GM18867 (cell line): ENCODE measurements around the gene TNF.

Experiments
- ATAC-seq: cut with Tn5 transposase; IDR thresholded peaks from one replicate; pipeline ENCODE4 v1.9.1; 2021; ENCODE audit warnings: mild to moderate bottlenecking, moderate library complexity; ENCODE audit not compliant: unreplicated experiment

TNF gene

GRCh38 chr6:31575335-31575901, at the start of gene TNF:
Gene TNF (plus strand): TSS chr6:31575565. CDS start chr6:31575742, 177 bp downstream.
- ATAC-seq = no peak

GRCh38 chr6:31525932-31526591, 49.3 kb upstream of the TNF start:
- no peak for ATAC-seq

- ATAC-seq = no peak
Measured at GRCh38 chr6:31528307-31528777, 47.0 kb upstream of the TNF start.

- ATAC-seq = no peak
Measured at GRCh38 chr6:31528821-31529328, 46.5 kb upstream of the TNF start, which contains the start of gene MCCD1. Gene MCCD1 (plus strand): TSS chr6:31528962. CDS start chr6:31529015, 53 bp downstream.

- no peak for ATAC-seq
Measured at GRCh38 chr6:31529329-31530150, 45.8 kb upstream of the TNF start.

- ATAC-seq = no peak
Measured at GRCh38 chr6:31530659-31531058, 44.7 kb upstream of the TNF start.

GRCh38 chr6:31531162-31531561, 44.2 kb upstream of the TNF start:
- ATAC-seq = no peak

GRCh38 chr6:31531771-31532643, 43.4 kb upstream of the TNF start:
- ATAC-seq = no peak

- ATAC-seq = no peak
Measured at GRCh38 chr6:31532644-31533454, 42.5 kb upstream of the TNF start.

- no peak for ATAC-seq
Measured at GRCh38 chr6:31533455-31533841, 41.9 kb upstream of the TNF start.

GRCh38 chr6:31534011-31534410, 41.4 kb upstream of the TNF start:
- ATAC-seq = no peak

- ATAC-seq = no peak
Measured at GRCh38 chr6:31534521-31535040, 40.8 kb upstream of the TNF start.

- no peak for ATAC-seq
Measured at GRCh38 chr6:31535538-31536324, 39.6 kb upstream of the TNF start.

- ATAC-seq = no peak
Measured at GRCh38 chr6:31538805-31539400, 36.5 kb upstream of the TNF start.

GRCh38 chr6:31540640-31541039, 34.7 kb upstream of the TNF start:
- ATAC-seq = no peak

GRCh38 chr6:31541059-31541657, 34.2 kb upstream of the TNF start:
- peak; percentile 4 for ATAC-seq

- peak; percentile 68 for ATAC-seq
Measured at GRCh38 chr6:31541658-31542521, 33.5 kb upstream of the TNF start, which contains the start of gene DDX39B. Gene DDX39B (minus strand): TSS chr6:31542003. CDS start chr6:31540532, 1,471 bp downstream.
